ENCODE measurements around the gene FBXO46.
A peak's percentile ranks its signal among the peaks of the same experiment; 100 is the strongest.

Gene FBXO46

DNA sequence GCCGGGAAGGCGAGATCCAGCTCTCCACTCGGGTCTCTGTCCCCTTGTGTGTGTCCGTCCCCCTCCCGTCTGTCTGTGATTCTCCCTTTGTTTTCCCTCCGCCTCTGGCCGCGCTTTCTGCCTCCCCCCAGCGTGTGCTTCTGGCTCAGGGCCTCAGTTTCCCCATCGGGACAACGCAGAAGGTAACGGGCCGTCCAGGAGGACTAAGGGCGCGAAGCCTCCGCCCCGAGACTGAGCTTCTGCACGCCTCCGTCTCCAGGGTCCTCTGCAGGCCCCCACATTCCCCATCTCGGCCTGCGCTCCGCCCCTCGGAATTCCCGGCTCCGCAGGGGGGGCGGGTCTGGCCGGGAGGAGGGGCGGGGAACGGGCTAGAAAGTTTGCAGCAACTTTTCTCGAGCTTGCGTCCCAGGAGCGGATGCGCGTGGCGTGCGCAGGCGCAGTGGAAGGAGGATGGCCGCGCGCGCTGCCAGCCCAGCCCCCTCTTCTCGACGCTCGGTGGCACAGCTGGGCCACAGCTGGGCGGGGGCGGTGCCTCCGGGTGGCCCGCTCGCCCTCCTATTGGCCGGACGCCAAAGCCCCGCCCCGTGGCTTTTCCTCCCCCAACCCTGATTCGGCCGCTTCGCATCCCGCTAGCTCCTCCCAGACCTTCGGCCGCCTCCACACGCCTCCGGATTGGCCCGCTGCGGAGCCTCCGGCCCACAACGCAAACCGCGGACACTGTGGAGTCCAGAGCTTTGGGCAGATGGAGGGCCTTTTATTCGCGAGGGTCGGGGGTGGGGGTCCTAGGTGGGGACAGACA lies 38.5 kb upstream of the FBXO46 start, which contains the start of gene SIX5:
Gene SIX5 (minus strand): TSS at position 269 of the 799 bp plus-strand sequence. CDS start 408 bp downstream, outside the sequence.
- H3K27ac ChIP-seq = peak within 1 kb of the TSS; percentile 87
- TF ChIP-seq ZFX (IDR thresholded peaks at IDR 0.05) = no peak
- TF ChIP-seq, protein P1, sequence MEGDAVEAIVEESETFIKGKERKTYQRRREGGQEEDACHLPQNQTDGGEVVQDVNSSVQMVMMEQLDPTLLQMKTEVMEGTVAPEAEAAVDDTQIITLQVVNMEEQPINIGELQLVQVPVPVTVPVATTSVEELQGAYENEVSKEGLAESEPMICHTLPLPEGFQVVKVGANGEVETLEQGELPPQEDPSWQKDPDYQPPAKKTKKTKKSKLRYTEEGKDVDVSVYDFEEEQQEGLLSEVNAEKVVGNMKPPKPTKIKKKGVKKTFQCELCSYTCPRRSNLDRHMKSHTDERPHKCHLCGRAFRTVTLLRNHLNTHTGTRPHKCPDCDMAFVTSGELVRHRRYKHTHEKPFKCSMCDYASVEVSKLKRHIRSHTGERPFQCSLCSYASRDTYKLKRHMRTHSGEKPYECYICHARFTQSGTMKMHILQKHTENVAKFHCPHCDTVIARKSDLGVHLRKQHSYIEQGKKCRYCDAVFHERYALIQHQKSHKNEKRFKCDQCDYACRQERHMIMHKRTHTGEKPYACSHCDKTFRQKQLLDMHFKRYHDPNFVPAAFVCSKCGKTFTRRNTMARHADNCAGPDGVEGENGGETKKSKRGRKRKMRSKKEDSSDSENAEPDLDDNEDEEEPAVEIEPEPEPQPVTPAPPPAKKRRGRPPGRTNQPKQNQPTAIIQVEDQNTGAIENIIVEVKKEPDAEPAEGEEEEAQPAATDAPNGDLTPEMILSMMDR (conservative IDR thresholded peaks at IDR 0.05) = no peak

DNA sequence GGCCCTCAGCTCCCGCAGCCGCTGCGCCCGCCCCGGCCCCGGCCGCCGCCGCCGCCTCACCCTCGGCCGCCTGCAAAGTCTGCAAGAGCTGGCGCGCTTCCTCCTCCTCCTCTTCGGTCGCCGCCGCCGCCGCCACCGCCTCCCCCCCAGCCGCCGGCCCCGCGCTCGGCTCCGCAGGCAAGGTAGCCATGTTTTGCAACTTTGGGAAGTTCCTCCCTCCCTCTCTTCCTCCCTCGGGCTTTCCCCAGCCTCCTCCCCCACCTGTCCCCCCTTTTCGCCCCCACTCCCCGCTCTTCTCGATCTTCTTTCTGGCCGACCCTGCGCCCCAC lies 37.9 kb upstream of the FBXO46 start:
- H3K27ac ChIP-seq = peak overlapping the region; percentile 87
- TF ChIP-seq, protein P1 (conservative IDR thresholded peaks at IDR 0.05) = no peak
- TF ChIP-seq ZFX (IDR thresholded peaks at IDR 0.05) = no peak

DNA sequence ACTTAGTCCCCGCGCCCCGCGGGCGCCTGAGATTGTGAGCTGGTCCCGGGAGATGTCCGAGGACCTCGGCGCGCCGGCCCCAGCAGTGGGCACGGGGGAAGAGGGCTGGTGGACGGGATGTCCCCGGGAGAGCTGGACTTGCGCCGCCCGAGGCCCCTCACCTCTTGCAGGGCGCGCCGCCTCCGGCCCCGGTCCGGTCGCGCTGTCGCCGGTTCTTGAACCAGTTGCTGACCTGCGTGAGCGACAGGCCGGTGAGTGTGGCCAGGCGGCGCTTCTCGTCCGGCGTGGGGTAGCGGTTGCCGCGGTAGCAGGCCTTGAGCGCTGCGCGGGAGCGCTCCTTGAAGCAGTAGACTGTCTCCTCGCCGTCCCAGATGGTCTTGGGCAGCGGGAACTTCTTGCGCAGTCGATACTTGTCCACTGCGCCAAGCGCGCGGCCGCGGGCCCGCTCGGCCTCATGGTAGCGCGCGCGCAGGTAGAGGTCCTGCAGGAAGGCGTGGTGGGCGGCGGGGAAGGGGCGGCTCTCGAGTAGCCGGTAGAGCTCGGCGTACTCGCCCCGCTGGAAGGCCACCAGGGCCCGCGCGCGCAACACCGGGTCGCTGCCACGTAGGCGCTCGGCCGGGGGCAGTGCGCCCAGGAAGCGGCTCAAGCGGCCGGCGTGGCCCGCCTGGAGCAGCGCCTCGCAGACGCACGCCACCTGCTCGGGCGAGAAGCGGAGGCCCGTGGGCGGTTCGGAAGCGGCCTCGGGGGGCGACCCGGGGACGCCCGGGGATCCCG lies 37.4 kb upstream of the FBXO46 start:
- TF ChIP-seq ZFX (IDR thresholded peaks at IDR 0.05) = peak; percentile 48
- TF ChIP-seq, protein P1 (conservative IDR thresholded peaks at IDR 0.05) = no peak
- peak overlapping the region; percentile 87 for H3K27ac ChIP-seq

DNA sequence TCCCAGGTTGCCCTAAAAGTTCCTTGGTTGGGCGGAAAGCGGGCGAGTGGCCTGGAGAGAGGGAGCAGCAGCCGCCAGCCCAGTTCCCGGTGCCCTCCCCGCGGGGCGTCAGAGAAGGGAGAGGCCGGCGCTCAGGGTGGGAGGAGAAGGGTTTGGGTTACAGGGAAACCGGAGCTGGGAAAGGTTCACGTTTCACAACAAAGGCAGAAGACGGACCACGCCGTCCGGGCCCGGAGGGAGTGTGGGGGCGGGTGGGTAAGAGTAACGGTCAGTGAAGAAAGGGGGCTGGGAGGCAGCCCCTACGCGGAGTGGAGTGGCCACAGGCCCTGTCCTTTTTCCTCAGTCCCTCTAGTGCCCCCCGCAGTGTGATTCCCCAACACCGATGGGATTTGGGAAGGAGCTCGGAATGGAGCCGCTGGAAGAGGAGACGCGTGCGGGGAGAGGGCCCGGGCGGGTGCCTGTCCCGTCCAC lies 36.7 kb upstream of the FBXO46 start:
- H3K27ac ChIP-seq = peak overlapping the region; percentile 87

DNA sequence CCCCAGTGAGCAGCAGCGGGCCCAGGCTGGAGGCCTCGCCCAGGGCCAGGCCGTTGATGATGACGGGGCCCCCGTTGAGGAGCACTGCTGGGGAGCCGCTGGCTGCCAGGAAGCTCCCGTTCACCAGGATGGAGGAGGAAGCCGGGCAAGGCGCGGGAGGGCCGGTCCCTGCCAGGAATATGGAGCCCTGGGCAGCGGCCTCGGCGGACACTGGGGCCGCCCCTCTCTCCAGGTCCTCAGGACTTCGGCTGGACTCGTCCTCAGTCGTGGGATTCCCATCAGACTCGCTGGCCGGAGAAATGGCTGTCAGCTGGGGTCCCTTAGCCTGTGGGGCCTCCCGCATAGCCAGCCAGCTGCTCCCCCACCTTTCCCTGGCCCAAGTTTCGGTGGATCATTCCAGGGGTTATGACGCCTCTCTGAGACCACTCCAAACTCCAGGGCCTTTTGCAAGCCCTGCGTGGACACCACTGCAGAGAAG lies 36.2 kb upstream of the FBXO46 start:
- TF ChIP-seq, protein P1 (conservative IDR thresholded peaks at IDR 0.05) = no peak
- no peak for TF ChIP-seq ZFX (IDR thresholded peaks at IDR 0.05)
- H3K27ac ChIP-seq = peak overlapping the region; percentile 87

More for the DNA sequence above, 36.7 kb upstream of the FBXO46 start:
- no peak for TF ChIP-seq ZFX (IDR thresholded peaks at IDR 0.05)
- TF ChIP-seq, protein P1 (conservative IDR thresholded peaks at IDR 0.05) = no peak

DNA sequence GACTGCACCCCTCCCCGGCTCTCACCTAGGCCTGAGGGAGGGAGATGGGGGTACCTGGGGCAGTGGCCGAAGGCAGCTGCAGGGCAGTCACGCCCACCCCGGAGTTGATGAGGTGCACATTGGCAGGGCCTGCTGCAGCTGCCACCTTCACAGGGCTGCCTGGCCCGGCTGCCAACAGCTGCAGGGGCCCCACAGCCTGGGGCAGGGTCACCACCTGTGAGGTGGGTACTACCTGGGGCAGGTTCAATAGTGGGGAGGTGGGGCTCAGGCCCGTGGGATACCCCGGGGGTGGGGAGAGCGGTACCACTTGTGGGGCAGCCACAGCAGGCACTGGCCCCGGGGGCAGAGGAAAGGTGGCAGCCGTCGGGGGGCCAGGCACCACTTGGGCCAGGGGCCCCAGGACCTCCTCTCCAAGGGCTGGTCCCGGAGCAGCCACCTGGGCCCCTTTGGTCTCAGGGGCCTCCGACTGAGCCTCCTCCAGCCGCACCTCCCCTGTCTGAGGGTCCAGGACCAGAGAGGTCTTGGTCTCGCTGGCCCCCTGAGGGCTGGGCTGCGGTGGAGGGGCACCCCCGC lies 35.7 kb upstream of the FBXO46 start:
- TF ChIP-seq, protein P1 (conservative IDR thresholded peaks at IDR 0.05) = no peak
- no peak for TF ChIP-seq ZFX (IDR thresholded peaks at IDR 0.05)
- H3K27ac ChIP-seq = peak overlapping the region; percentile 87
